ENCODE data around the gene GPR42. TPM values are rescaled to one million over a fixed set of nuclear protein-coding genes. Genes with fewer than 3 reads are reported as not detected.

The GPR42 gene
- total and polyA plus RNA-seq, 2 of the 4 experiments (the other 2 are of a cell fraction) = not detected

GRCh38 chr19:35337097-35337983 is 33.5 kb upstream of the GPR42 start (continued):
- TF ChIP-seq, protein P1, sequence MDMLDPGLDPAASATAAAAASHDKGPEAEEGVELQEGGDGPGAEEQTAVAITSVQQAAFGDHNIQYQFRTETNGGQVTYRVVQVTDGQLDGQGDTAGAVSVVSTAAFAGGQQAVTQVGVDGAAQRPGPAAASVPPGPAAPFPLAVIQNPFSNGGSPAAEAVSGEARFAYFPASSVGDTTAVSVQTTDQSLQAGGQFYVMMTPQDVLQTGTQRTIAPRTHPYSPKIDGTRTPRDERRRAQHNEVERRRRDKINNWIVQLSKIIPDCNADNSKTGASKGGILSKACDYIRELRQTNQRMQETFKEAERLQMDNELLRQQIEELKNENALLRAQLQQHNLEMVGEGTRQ (IDR thresholded peaks at IDR 0.05; ENCODE audit: low read depth, low read length) = no peak
- TF ChIP-seq POLR2A (IDR thresholded peaks at IDR 0.05; ENCODE audit: low read depth, low read length) = no peak

DNA sequence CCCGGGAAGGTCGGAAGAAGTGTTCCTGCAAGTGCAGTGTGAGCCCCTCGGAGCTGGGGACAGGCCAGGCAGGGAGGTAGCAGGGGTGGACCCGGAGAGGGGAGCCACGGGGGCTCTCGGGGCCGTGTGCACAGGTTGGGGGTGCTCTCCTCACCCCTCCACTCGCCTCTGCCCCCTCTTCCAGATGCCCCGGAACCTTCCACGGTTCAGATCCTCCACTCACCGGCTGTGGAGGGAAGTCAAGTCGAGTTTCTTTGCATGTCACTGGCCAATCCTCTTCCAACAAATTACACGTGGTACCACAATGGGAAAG is 32.9 kb upstream of the GPR42 start:
- dilution Hi-C loops (cut with HindIII; ENCODE audit: low sequenced_read_pairs, unreplicated experiment) = no loop called here
- H3K18ac ChIP-seq (ENCODE audit: low read depth, low read length) = no peak overlapping the region
- DNase-seq (no peak), ATAC-seq (ENCODE audit: low read depth) (no peak)
- H3K14ac ChIP-seq (replicated peaks; ENCODE audit: low read depth, low read length) = no peak overlapping the region
- no TSS peak for BruUV-seq (replicated peaks)
- no peak overlapping the region for H4K5ac ChIP-seq (ENCODE audit: low read depth, low read length)
- H3K4ac ChIP-seq (ENCODE audit: low read depth, low read length) = no peak overlapping the region
- no peak overlapping the region for H3K4me2 ChIP-seq (ENCODE audit: low read depth, low read length)
- intact Hi-C loops (cut with micrococcal nuclease) = no loop called here
- ChIA-PET POLR2A (ENCODE audit: unreplicated experiment) (no interaction called here), CTCF (no interaction called here)
- H3K9me3 ChIP-seq (ENCODE audit: control insufficient read depth, insufficient read depth, low read length) = no peaks in the 10 kb centered on the region
- H2BK20ac ChIP-seq (ENCODE audit: low read depth, low read length) = no peak overlapping the region
- no peak overlapping the region for H3K56ac ChIP-seq (ENCODE audit: extremely low read depth, insufficient read depth, low read length)
- no peaks in the 10 kb centered on the region for H3K36me3 ChIP-seq (ENCODE audit: control insufficient read depth, insufficient read depth, low read length)
- no peak overlapping the region for H3K9ac ChIP-seq (ENCODE audit: low read depth, low read length)
- no peak overlapping the region for H2AK9ac ChIP-seq (replicated peaks; ENCODE audit: low read depth, low read length, poor library complexity)
- WGBS, 2 experiments (ENCODE audit: extremely low coverage in 2 of 2, insufficient read length in 1 of 2) = 100% methylated on average over 1 of the region's 13 CpGs; no CpG with 5 or more reads in 1 of the 2 experiments
- peaks cover 2% of the 10 kb centered on the region; the same call in 1 of the 2 replicates for H3K27me3 ChIP-seq (ENCODE audit: control insufficient read depth, insufficient read depth, low read length)
- no peak overlapping the region for H2AK5ac ChIP-seq (ENCODE audit: low read depth, low read length)
- H4K8ac ChIP-seq (ENCODE audit: low read depth in 2 of 2, low read length in 2 of 2) = no peak overlapping the region
- no peak overlapping the region for H3K23ac ChIP-seq (ENCODE audit: low read depth, low read length)
- no peaks in the 10 kb centered on the region for H4K20me1 ChIP-seq (ENCODE audit: insufficient read depth, low read length)
- H3K4me1 ChIP-seq (ENCODE audit: control insufficient read depth, insufficient read depth, low read length) = no peaks in the 10 kb centered on the region
- no peak overlapping the region for H2AFZ ChIP-seq (replicated peaks; ENCODE audit: low read length, poor library complexity)
- H2BK120ac ChIP-seq (ENCODE audit: low read depth, low read length) = no peak overlapping the region
- no peak overlapping the region for H3K4me3 ChIP-seq (ENCODE audit: insufficient read depth, low read depth, low read length)
- H3K27ac ChIP-seq (ENCODE audit: insufficient read depth, low read length) = no peak overlapping the region
- in situ Hi-C loops (cut with MboI; ENCODE audit: low sequenced_read_pairs) = loop anchor here (25.0 kb wide), 1 partner anchor 249 kb away; the partner anchor contains the start of gene PMIS2
- H3K79me1 ChIP-seq (ENCODE audit: low read depth in 1 of 2, low read length in 2 of 2) = no peaks in the 10 kb centered on the region
- no peak overlapping the region for H4K91ac ChIP-seq (ENCODE audit: insufficient read depth, low read depth, low read length)
- no peak overlapping the region for H2BK15ac ChIP-seq (ENCODE audit: low read depth, low read length)
- no peaks in the 10 kb centered on the region for H3K9me1 ChIP-seq (ENCODE audit: insufficient read depth, low read length)
- TF ChIP-seq FOS (IDR thresholded peaks at IDR 0.05; ENCODE audit: low read depth, low read length) (no peak), MAFK (IDR thresholded peaks at IDR 0.05; ENCODE audit: low read depth, low read length) (no peak), NFE2L2 (IDR thresholded peaks at IDR 0.05; ENCODE audit: low read depth, low read length) (no peak), RAD21 (IDR thresholded peaks at IDR 0.05; ENCODE audit: low read length) (no peak), CHD1 (IDR thresholded peaks at IDR 0.05; ENCODE audit: low read depth, low read length) (no peak), MXI1 (IDR thresholded peaks at IDR 0.05; ENCODE audit: borderline replicate concordance, low read depth, low read length) (no peak), CEBPB (IDR thresholded peaks at IDR 0.05; ENCODE audit: low read depth, low read length) (no peak)
- TF ChIP-seq, protein P2, sequence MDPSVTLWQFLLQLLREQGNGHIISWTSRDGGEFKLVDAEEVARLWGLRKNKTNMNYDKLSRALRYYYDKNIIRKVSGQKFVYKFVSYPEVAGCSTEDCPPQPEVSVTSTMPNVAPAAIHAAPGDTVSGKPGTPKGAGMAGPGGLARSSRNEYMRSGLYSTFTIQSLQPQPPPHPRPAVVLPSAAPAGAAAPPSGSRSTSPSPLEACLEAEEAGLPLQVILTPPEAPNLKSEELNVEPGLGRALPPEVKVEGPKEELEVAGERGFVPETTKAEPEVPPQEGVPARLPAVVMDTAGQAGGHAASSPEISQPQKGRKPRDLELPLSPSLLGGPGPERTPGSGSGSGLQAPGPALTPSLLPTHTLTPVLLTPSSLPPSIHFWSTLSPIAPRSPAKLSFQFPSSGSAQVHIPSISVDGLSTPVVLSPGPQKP (IDR thresholded peaks at IDR 0.05; ENCODE audit: borderline replicate concordance, low read depth, low read length) = no peak
- no peak overlapping the region for H2BK5ac ChIP-seq (ENCODE audit: low read depth, low read length, poor library complexity, severe bottlenecking)
